ENCODE results near the gene MUC12. TPM values are rescaled to one million over a fixed set of nuclear protein-coding genes. Genes with fewer than 3 reads are reported as not detected.
A peak's percentile ranks its signal among the peaks of the same experiment; 100 is the strongest.

Gene MUC12
- total RNA-seq, 1 donor from 2014 or later: not detected

- no peaks in the 10 kb centered on the region for H3K36me3 Mint-ChIP-seq (ENCODE audit: unreplicated experiment)
Observed at GRCh38 chr7:101066141-101066832, 96.9 kb downstream of the MUC12 start.

GRCh38 chr7:101066833-101067177 is 97.4 kb downstream of the MUC12 start:
- Mint-ChIP-seq H3K4me3 (ENCODE audit: unreplicated experiment) (no peak overlapping the region), H3K27me3 (ENCODE audit: unreplicated experiment) (peaks cover 33% of the 10 kb centered on the region), H3K9me3 (ENCODE audit: unreplicated experiment) (no peaks in the 10 kb centered on the region), H3K4me1 (ENCODE audit: unreplicated experiment) (peaks cover 11% of the 10 kb centered on the region), H3K36me3 (ENCODE audit: unreplicated experiment) (no peaks in the 10 kb centered on the region), H3K27ac (ENCODE audit: unreplicated experiment) (peak overlapping the region; percentile 50)
- TF ChIP-seq, protein P1, sequence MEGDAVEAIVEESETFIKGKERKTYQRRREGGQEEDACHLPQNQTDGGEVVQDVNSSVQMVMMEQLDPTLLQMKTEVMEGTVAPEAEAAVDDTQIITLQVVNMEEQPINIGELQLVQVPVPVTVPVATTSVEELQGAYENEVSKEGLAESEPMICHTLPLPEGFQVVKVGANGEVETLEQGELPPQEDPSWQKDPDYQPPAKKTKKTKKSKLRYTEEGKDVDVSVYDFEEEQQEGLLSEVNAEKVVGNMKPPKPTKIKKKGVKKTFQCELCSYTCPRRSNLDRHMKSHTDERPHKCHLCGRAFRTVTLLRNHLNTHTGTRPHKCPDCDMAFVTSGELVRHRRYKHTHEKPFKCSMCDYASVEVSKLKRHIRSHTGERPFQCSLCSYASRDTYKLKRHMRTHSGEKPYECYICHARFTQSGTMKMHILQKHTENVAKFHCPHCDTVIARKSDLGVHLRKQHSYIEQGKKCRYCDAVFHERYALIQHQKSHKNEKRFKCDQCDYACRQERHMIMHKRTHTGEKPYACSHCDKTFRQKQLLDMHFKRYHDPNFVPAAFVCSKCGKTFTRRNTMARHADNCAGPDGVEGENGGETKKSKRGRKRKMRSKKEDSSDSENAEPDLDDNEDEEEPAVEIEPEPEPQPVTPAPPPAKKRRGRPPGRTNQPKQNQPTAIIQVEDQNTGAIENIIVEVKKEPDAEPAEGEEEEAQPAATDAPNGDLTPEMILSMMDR (IDR thresholded peaks at IDR 0.05): no peak
- DNase-seq (ENCODE audit: extremely low spot score, unreplicated experiment): no peak

More at GRCh38 chr7:101066141-101066832, 96.9 kb downstream of the MUC12 start:
- H3K9me3 Mint-ChIP-seq (ENCODE audit: unreplicated experiment): no peaks in the 10 kb centered on the region
- H3K27ac Mint-ChIP-seq (ENCODE audit: unreplicated experiment): peak overlapping the region; percentile 50
- H3K4me3 Mint-ChIP-seq (ENCODE audit: unreplicated experiment): no peak overlapping the region
- no peak for DNase-seq (ENCODE audit: extremely low spot score, unreplicated experiment)
- TF ChIP-seq, protein P1 (IDR thresholded peaks at IDR 0.05): no peak
- peaks cover 29% of the 10 kb centered on the region for H3K27me3 Mint-ChIP-seq (ENCODE audit: unreplicated experiment)
- H3K4me1 Mint-ChIP-seq (ENCODE audit: unreplicated experiment): peaks cover 11% of the 10 kb centered on the region

DNA sequence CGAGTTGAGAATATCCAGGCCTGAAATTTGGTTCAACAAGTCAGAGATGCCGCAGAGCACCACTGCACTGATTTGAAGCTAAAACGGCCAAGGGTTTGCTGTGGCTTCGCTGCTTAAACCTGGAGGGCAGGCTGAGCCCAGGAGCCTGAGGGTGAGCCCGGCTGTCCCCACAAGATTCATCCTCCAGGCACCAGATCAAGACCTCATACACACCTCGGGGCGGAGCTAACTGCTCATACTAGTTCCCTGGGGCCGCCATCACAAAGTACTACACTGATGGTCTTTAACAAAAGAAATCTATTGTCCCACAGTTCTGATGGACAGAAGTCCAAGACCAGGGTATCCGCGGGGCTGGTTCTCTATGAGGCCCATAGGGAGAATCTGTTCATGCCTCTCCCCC is 99.0 kb downstream of the MUC12 start:
- Mint-ChIP-seq H3K27me3 (ENCODE audit: unreplicated experiment) (peaks cover 33% of the 10 kb centered on the region), H3K9me3 (ENCODE audit: unreplicated experiment) (no peaks in the 10 kb centered on the region), H3K4me1 (ENCODE audit: unreplicated experiment) (peaks cover 11% of the 10 kb centered on the region), H3K4me3 (ENCODE audit: unreplicated experiment) (no peak overlapping the region), H3K27ac (ENCODE audit: unreplicated experiment) (no peak overlapping the region), H3K36me3 (ENCODE audit: unreplicated experiment) (no peaks in the 10 kb centered on the region)
- TF ChIP-seq, protein P1 (IDR thresholded peaks at IDR 0.05): no peak
- no peak for DNase-seq (ENCODE audit: extremely low spot score, unreplicated experiment)

Other genes starting within 250 kb of the MUC12 start
- not detected in 2 replicates for gene EPO, start 249.1 kb upstream of the MUC12 start, total RNA-seq
- not detected in 2 replicates for gene ZAN, start 236.0 kb upstream of the MUC12 start, total RNA-seq
- gene EPHB4, start 142.0 kb upstream of the MUC12 start, total RNA-seq: 88.9 and 91.9 TPM in 2 replicates
- 32.1 and 32.4 TPM in 2 replicates for gene SLC12A9, start 116.9 kb upstream of the MUC12 start, total RNA-seq
- gene TRIP6, start 102.2 kb upstream of the MUC12 start, total RNA-seq: 123 and 126 TPM in 2 replicates
- gene SRRT, start 94.5 kb upstream of the MUC12 start, total RNA-seq: 159 and 162 TPM in 2 replicates
- 2.9 and 3.7 TPM in 2 replicates for gene UFSP1, start 79.8 kb upstream of the MUC12 start, total RNA-seq
- gene ACHE, start 73.7 kb upstream of the MUC12 start, total RNA-seq: 1.5 and 2.2 TPM in 2 replicates
- not detected in 2 replicates for gene MUC3A, start 20.0 kb upstream of the MUC12 start, total RNA-seq
- gene MUC17, start 50.5 kb downstream of the MUC12 start, total RNA-seq: not detected in 2 replicates
- 36.5 and 42.2 TPM in 2 replicates for gene TRIM56, start 115.9 kb downstream of the MUC12 start, total RNA-seq
- gene SERPINE1, start 157.5 kb downstream of the MUC12 start, total RNA-seq: 266 and 328 TPM in 2 replicates
- gene AP1S1, start 184.9 kb downstream of the MUC12 start, total RNA-seq: 52.9 and 57.9 TPM in 2 replicates
- 0.16 and 0.24 TPM in 2 replicates for gene VGF, start 196.0 kb downstream of the MUC12 start, total RNA-seq
- gene NAT16, start 210.7 kb downstream of the MUC12 start, total RNA-seq: 0.16 TPM in 1 of 2 replicates, not detected in the other
- not detected in 2 replicates for gene MOGAT3, start 231.5 kb downstream of the MUC12 start, total RNA-seq
- gene PLOD3, start 248.0 kb downstream of the MUC12 start, total RNA-seq: 110 and 130 TPM in 2 replicates
- 64.0 and 66.9 TPM in 2 replicates for gene ZNHIT1, start 248.6 kb downstream of the MUC12 start, total RNA-seq